HG03108 (cell line): ENCODE data around the gene NUDT4.
"Not testable (repeated sequence)": the region's sequence is repeated elsewhere in the genome, so short reads cannot be mapped to it uniquely, and the experiment has no call there.

Experiments used
- ATAC-seq: cut with Tn5 transposase; IDR thresholded peaks from one replicate; pipeline ENCODE4 v1.9.1; 2021; ENCODE audit warnings: moderate library complexity; ENCODE audit not compliant: unreplicated experiment

The NUDT4 gene

GRCh38 chr12:93365616-93366405, 11.9 kb upstream of the NUDT4 start:
- no peak for ATAC-seq

DNA sequence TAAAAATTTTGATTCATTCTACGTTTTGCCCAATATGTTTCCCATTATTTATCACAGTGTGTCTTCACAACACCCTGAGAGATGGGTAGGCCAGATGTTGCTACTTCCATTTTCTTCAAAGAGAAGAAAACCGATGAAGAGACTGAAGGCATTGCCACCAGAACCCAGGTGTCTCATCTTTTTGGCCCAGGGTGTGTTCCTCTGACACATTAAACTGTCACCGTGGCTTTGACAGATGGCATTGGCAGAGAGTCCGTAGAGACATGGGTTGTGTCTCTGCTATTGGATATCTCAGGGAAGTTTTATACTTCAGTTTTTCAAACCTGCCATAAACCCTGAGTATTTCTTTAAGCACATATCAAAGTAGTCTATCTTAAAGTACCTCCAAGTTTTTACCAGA, 11.3 kb upstream of the NUDT4 start:
- ATAC-seq: no peak

- ATAC-seq: no peak
Observed at GRCh38 chr12:93368766-93369165, 9.0 kb upstream of the NUDT4 start.

GRCh38 chr12:93369505-93369904, 8.2 kb upstream of the NUDT4 start:
- ATAC-seq: no peak

DNA sequence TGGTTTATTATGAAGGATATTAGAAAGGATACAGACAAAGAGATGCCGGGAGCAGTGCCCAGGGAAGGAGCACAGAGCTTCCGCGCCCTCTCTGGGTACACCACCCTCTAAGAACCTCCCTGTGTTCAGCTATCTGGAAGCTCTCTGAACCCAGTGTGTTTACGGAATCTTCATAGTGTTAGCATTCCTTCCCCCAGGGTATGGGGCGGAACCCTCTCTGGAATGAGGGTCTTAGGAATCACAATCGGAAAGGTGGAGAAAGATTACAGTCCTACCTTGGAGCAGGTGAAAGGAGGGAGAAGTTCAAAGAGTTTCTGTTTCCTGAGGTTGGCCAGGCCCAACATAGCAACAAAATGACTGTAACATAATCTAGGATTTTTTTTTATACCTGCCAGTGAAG, 6.8 kb upstream of the NUDT4 start:
- ATAC-seq: no peak

- no peak for ATAC-seq
Observed at GRCh38 chr12:93373961-93374656, 3.6 kb upstream of the NUDT4 start.

DNA sequence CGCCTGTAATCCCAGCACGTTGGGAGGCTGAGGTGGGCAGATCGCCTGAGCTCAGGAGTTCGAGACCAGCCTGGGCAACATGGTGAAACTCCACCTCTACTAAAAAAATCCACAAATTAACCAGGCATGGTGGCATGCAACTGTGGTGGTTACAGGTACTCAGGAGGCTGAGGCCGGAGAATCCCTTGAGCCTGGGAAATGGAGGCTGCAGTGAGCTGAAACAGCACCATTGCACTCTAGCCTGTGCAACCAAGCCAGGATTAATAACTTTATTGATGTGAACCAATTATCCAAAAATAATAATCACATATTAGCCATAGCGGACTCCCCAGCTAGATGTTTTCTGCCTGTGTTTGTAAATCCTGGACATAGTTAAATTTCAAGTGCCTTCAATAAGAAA, 1.8 kb upstream of the NUDT4 start:
- ATAC-seq: no peak

- no peak for ATAC-seq
Observed at GRCh38 chr12:93376436-93377251, 1.1 kb upstream of the NUDT4 start.

DNA sequence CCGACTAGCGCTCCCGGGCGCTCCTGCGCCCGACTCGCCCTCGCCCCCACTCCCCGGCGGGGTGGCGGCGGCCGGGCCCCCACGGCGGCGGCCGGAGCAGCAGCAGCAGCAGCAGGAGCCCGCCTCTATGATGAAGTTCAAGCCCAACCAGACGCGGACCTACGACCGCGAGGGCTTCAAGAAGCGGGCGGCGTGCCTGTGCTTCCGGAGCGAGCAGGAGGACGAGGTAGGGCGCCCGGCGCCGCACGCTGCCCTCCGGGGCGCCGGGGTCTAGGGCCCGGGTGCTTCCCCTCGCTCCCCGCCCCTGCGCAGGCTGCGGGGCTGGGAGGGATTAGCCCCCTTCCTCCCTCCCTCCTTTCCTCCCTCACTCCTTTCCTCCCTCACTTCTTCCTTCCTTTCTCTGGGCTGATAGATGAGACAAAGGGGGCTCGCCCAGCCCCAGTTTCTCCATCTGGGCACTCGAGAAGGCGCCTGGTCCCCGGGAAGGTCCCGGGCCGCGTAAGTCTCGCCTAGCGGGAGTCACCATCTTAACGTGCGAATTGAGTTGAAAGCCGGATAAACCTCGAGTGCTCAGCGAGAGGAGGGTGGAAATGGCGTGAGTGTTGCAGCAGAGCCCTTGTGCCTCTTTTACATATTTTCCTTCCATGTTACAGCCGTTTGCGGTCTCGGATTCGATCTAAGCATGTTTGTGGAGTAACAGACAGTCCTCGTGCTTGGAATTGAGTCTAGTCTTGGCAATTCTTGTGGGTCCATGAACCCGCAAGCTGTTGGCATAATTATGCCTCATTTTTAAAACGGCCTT, 672 bp downstream of the NUDT4 start:
- ATAC-seq: peak; percentile 24

GRCh38 chr12:93378998-93379325, 1.2 kb downstream of the NUDT4 start:
- ATAC-seq: no peak

DNA sequence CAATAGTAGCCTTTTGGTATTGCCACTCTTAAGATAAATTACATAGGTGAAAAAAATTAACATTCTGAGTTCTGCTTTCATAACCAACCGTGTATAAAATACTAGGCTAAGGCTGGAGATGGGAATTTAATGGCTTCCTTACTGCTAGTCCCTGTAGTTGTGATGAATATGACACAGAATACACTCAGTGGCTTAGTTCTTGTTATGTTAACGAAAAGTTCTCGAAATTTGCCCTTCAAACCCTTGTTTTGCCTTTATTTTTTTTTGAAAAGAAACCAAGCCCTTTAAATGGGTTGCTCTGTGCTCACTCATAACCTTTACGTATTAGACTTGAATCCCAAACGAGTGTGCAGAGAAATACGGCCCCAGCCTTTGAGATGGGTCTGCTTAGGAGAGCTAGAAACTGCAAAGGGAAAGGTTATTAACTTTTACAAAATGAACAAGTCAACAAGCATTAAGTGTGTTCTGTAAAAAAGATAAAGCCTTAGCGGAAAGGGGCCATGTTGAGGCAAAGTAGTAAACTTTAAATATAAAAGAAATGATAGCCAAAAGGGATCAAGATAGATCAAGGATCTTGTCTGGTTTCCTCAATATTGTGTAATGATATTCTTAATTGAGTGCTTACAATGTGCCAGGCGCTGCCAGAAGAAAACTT, 1.7 kb downstream of the NUDT4 start:
- ATAC-seq: no peak

DNA sequence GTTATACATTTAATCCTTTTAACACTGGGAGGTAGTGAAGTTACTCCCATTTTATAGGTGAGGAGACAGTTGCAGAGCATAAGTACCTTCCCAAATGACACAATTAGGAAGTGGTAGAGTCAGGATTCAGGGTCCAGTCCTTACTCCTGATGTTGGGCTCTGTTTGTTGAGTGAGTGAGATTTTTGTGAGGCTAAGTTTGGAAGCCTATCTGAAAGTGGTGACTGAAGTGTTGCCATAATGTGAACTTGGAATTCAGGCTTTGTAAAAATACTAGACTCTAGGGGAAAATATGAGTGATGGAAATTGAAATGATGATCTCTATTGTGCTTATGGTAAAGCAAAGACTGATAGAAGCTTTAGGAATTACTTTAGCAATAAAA, 2.2 kb downstream of the NUDT4 start:
- ATAC-seq: no peak

- ATAC-seq: no peak
Observed at GRCh38 chr12:93380480-93381121, 2.9 kb downstream of the NUDT4 start.

GRCh38 chr12:93381161-93381975, 3.6 kb downstream of the NUDT4 start:
- ATAC-seq: no peak

DNA sequence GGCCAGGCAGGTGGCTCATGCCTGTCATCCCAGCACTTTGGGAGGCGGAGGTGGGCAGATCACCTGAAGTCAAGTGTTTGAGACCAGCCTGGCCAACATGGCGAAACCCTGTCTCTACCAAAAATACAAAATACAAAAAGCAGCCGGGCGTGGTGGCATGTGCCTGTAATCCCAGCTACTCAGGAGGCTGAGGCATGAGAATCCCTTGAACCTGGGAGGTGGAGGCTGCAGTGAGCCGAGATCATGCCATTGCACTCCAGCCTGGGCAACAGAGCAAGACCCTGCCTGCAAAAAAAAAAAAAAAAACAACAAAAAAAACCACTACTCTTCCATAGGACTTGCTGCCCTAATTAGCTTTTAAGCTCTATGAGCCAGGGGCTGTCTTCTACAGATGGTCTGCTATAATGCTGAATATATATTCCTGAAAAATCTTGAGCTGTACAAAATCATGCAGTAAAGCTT, 4.3 kb downstream of the NUDT4 start:
- ATAC-seq: not testable (repeated sequence)

DNA sequence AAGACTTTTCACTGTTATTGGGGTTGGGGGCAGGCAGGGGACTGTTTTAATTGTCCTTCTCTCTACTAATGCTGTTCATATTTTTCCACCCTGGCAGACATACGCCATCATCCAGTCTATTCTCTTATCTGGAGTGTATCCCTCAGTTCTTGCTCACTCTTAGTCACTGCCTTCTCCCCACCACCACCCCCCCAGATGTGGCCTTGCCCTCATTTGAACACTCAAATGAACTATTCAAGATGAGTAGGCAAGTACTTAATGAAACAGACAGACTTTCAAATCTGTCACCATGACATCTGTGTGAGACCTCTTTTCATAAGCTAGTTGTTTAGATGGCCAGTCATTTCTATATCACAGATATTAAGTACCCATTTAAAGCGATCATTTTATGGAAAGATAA, 10.1 kb downstream of the NUDT4 start:
- no peak for ATAC-seq

- ATAC-seq: no peak
Observed at GRCh38 chr12:93390031-93390430, 12.3 kb downstream of the NUDT4 start.

DNA sequence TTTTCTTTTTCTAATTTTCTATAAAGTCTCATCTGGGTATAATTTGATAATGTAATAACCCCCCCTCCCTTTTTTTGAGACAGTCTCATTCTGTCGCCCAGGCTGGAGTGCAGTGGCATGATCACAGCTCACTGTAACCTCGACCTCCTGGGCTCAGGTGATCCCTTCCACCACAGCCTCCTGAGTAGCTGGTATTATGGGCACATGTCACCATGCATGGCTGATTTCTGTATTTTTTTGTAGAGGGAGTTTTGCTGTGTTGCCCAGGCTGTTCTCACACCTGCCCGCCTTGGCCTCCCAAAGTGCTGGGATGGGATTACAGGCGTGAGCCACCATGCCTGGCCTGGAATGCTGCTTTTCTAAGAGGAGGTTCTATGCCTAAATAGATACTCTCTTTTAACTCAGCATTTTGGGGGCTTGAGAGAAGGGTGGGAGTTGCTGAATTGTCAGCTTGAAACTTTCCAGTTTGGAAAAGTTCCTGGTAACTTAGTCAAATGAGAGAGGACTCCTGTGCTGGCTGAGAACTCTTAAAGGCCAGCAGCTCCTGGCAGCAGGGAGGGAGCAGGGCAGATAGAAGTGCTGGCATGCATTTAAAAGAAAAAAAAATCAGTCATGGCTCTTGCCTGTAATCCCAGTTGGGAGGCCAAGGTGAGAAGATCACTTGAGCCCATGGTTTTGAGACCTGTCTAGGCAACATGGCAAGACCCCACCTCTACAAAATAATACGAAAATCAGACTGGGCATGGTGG, 13.0 kb downstream of the NUDT4 start:
- no peak for ATAC-seq
